HG02798 (cell line): ENCODE results near the gene ZSCAN22.
"Not testable (repeated sequence)": the region's sequence is repeated elsewhere in the genome, so short reads cannot be mapped to it uniquely, and the experiment has no call there.

ENCODE experiments used
- ATAC-seq: cut with Tn5 transposase; IDR thresholded peaks from one replicate; pipeline ENCODE4 v1.9.1; 2021; ENCODE audit warnings: mild to moderate bottlenecking; ENCODE audit not compliant: unreplicated experiment, poor library complexity

ZSCAN22 gene

GRCh38 chr19:58326914-58327726 lies at the start of gene ZSCAN22:
Gene ZSCAN22 (plus strand): TSS chr19:58326994. CDS start chr19:58334803, 7,809 bp downstream.
- ATAC-seq, result peak; percentile 92

- ATAC-seq, result no peak
These were observed 49.6 kb upstream of the ZSCAN22 start for GRCh38 chr19:58277197-58277596.

GRCh38 chr19:58277748-58278540 lies 48.9 kb upstream of the ZSCAN22 start:
- no peak for ATAC-seq

- ATAC-seq, result peak; percentile 98
These were observed 48.2 kb upstream of the ZSCAN22 start, which contains the start of gene ZNF8 for GRCh38 chr19:58278541-58279041. Gene ZNF8 (plus strand): TSS chr19:58278955. CDS start chr19:58279082, 127 bp downstream.

- ATAC-seq, result peak; percentile 29
These were observed 47.5 kb upstream of the ZSCAN22 start for GRCh38 chr19:58279042-58279924.

- no peak for ATAC-seq
These were observed 46.9 kb upstream of the ZSCAN22 start for GRCh38 chr19:58279925-58280316.

- ATAC-seq, result no peak
These were observed 42.6 kb upstream of the ZSCAN22 start for GRCh38 chr19:58284199-58284598.

GRCh38 chr19:58291943-58292342 lies 34.9 kb upstream of the ZSCAN22 start:
- no peak for ATAC-seq

- no peak for ATAC-seq
These were observed 31.9 kb upstream of the ZSCAN22 start for GRCh38 chr19:58294743-58295374.

- no peak for ATAC-seq
These were observed 30.7 kb upstream of the ZSCAN22 start for GRCh38 chr19:58296104-58296503.

- ATAC-seq, result no peak
These were observed 26.2 kb upstream of the ZSCAN22 start for GRCh38 chr19:58300620-58301019.

GRCh38 chr19:58304255-58304654 lies 22.5 kb upstream of the ZSCAN22 start:
- ATAC-seq, result no peak

- no peak for ATAC-seq
These were observed 22.1 kb upstream of the ZSCAN22 start for GRCh38 chr19:58304748-58305064.

- ATAC-seq, result peak; percentile 98
These were observed 21.5 kb upstream of the ZSCAN22 start, which contains the start of gene ERVK3-1 for GRCh38 chr19:58305065-58305931. Gene ERVK3-1 (plus strand): TSS chr19:58305377. CDS start chr19:58312169, 6,792 bp downstream.

GRCh38 chr19:58305932-58306323 lies 20.9 kb upstream of the ZSCAN22 start:
- ATAC-seq, result no peak

GRCh38 chr19:58307736-58308135 lies 19.1 kb upstream of the ZSCAN22 start:
- ATAC-seq, result no peak

- ATAC-seq, result not testable (repeated sequence)
These were observed 16.1 kb upstream of the ZSCAN22 start for GRCh38 chr19:58310685-58311084.

- no peak for ATAC-seq
These were observed 15.4 kb upstream of the ZSCAN22 start for GRCh38 chr19:58311345-58311865.

GRCh38 chr19:58315580-58315979 lies 11.2 kb upstream of the ZSCAN22 start:
- ATAC-seq, result no peak
